NCI-H2171 (cell line): ENCODE data around the gene ETFA.
"Not testable (repeated sequence)": the region's sequence is repeated elsewhere in the genome, so short reads cannot be mapped to it uniquely, and the experiment has no call there.

Experiments
- DNase-seq: peaks from one replicate; lab custom pipeline; 2025; lab: John Stamatoyannopoulos, UW

ETFA gene

DNA sequence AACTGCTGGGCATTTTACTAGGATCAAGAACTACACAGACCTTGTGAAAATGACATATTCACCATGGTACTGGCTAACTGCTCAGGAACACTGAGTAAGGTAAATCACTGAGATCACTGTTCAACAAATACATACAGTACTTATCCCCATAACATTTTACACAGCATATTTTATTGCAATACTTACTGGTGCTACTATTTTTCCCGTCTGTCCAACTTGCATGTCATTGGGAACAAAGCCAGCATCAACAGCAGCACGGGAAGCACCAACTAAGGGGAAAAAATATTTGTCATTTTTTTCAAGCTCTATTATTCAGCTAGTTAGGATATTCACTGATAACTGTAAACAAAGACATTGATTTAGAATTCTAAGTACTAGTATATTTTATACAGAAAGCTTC is 37.0 kb downstream of the ETFA start:
- DNase-seq: no peak

DNA sequence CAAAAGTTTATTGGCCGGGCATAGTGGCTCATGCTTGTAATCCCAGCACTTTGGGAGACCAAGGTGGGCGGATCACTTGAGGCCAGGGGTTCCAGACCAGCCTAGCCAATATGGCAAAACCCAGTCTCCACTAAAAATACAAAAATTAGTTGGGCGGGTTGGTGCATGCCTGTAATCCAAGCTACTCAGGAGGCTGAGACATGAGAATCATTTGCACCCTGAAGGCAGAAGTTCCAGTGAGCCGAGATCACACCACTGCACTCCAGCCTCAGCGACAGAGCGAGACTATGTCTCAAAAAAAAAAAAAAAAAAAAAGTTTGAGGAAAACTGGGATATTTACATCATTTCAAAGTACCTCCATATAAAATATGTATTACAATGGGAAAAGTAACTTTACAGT is 40.4 kb downstream of the ETFA start:
- no peak for DNase-seq

DNA sequence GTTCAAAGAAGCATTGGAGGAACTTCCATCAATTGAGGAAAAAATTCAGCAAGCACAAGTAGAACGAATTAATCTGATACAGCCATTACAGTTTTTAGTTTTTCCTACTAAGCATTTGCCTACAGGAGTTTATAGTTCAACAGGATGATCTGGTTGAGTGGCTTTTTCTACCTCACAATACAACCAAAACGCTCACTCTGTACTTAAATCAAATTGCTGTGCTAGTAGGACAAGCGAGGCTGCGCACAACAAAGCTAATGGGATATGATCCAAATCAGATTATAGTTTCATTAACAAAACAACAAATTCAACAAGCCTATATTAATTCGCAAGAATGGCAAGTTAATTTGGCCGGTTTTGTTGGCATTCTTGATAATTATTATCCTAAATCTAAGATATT is 44.2 kb downstream of the ETFA start:
- DNase-seq: no peak

DNA sequence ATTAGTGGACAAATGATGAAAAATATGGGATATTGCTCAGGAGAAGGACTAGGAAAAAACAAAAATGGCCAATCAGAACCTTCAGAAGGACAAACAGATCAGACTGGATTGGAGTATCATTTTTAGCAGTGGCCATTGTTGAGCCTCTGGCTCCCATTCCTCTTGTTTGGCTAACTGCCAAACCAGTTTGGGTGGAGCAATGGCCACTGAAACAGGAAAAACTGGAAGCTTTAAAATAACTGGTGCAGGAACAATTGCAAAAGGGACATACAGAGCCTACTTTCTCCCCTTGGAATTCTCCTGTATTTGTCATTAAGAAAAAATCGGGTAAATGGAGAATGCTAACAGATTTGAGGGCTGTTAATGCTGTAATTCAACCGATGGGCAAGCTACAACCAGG is 45.5 kb downstream of the ETFA start:
- not testable (repeated sequence) for DNase-seq

DNA sequence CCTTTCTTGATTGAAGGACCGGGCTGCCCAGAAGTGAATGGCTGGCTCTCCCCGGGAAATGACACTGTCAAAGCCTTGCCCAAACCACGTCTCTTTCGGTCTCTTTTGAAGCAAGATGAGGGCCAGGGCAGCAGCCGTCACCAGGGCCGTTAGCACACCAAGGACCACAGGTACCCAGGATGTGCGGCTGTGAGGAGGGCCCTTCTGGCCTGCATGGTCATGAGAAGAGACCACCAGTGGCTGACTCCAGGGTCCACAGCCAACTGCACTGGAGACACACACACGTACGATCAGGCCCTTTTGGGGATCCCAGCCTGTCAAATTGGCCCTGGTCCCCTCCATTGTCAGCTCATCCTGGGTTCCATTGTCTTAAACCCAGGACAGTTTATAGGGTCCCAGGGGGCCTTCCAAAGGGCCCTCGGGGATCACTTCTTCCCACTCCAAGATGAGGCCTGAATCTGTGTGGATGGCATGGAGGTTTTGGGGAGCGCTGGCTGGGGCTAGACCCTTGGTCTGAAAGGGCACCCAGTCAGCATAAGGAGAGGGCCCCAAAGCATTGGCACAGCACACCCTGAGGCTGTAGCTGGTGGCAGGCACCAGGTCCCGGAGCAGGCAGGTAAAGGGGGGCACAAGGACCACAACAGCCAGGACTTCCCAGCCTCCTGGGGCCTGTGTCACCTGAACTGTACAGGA is 50.9 kb downstream of the ETFA start:
- no peak for DNase-seq

DNA sequence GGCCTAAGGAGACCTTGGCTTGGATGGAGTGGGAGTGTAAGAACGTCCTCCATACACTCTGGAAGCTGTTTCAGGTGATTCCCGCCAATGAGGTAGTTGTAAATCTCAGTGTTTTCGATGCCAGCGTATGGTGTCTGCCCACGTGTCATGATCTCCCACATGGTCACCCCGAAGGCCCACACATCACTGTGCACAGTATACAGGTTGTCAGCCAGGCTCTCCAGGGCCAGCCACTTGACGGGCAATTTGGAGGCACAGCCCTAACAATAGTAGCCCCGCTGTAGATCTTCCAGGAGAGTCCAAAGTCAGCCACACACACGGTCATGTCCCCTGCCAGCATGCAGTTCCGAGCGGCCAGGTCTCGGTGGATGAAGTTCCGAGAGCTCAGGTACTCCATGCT is 51.9 kb downstream of the ETFA start:
- DNase-seq: no peak

DNA sequence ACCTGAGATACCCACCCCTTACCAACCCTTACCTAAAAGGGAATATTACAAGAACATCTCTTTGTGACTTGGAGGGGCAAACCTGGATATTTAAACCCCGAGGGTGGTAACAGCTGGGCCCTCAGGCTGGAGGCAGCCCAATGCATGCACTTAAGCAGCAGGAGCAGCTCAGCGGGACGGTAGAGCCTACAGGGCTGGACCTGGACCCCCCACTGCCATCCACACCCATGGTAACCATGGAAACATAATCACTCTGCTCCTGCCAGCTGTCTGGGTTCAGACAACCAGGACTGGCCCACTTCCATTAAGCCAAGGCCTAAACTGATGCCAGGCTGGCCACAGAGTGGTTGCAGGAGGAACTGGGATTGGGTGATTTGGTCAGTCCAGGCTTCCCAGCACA is 52.8 kb downstream of the ETFA start:
- DNase-seq: no peak

DNA sequence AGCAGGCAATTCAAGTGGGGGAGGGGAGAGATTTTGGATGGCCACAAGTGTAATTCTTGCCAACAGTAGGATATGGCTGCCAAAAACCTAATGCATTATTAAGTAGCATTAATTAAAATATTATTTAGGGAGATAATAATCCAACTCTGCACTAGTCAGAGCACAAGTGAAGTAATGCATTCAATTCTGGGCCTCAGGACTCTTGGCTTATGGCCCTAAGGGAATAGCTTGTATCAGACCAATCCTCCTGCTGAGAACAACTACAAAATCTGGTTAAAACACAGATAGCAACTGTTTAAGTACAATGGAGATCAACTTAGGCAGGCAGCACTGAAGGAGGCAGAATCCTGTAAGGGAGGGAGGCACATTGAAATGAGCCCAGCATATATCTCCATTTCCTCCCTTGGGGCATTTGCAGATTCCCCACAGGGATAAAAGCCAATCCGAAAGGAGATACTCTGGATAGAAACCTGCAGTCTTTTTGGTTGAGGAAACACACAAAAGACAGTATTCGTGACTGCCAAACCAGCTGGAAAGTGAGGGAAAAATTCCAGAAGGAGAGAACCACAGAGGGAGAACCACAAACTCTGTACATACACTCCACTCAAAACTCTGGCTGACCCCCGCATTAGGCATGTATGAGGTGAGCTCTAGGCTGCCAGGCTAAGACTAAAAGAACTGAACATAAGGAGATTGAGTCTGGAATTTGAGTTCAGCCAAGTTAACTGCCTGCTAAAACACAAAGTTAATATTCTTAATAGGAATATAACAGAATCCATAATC is 57.4 kb downstream of the ETFA start:
- DNase-seq: peak; percentile 53

DNA sequence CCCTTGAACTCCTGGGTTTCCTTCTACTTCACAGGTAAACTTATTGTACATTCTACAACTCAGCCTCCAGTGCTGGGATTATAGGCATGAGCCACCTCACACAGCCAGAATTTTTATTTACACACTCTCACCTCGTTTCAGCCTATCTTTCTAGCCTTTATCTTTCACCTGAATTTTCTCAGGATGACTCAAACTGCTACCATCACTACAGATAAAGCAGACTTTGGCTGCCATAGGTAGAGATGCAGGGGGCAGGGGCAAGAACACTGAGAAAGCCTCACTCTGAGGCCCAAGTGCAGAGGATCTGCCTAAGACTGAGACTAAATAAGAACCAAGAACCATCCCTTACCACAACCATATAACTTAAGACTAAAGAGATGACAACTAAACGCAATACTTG is 59.0 kb downstream of the ETFA start:
- DNase-seq: no peak

DNA sequence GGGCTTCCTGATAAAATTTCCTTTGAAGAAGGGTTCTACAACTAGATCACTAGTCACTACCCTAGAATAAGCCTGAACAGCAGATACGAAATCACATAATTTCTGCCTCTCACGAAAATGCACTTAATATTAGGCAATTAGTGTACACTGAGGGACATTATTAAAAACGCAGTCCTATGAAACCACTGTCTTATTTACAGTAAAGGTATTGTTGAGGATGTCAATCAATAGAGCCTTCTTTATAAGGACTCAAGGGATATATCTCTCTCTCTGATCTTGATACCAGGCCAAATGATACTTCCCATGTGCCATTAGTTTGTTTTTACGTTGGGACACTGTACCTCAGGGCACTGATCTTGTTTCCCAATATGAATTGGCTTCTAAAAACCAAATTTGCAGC is 59.6 kb downstream of the ETFA start:
- no peak for DNase-seq

DNA sequence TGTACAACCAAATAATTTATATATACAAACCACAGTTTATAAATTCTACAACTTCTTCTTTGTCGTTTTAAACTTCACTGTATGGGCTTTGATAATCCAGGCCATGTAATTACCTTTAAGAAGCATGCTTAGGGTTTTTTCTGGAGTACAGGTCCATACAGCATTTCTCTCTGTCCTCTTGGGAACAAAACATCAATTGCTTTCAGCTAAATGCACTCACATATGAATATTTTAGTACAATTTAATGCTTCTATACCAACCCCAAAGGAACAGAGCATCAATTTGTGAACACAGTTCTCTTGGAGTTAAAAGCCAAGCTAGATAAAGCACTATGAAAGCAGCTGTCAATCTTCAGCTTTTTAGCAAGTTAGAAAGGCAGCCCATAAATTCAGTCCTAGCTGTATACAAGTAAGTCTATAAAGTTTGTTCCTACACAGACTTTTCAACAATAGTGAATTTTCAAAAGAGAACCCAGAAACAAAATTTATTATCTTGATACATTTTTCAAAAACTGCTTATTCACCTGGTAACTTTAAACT is 66.1 kb downstream of the ETFA start:
- no peak for DNase-seq

DNA sequence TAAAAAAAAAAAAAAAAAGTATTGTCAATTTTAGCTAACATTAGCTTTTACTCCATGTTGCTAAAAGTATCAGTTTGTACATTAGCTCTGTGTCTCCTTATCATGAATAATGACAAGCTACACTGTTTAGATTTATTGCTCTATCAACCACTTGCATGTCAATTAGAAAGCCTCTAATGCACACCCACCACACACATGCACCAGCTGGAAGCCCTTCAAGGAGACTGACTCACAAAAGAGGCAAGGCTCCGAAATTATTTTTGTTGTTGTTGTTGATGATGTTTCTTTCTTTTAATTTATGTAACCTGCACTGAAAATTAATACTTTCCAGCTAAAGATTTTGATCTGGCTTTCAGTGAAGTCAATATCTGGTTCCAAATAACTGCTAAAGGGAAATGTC is 71.5 kb downstream of the ETFA start:
- peak; percentile 15 for DNase-seq

DNA sequence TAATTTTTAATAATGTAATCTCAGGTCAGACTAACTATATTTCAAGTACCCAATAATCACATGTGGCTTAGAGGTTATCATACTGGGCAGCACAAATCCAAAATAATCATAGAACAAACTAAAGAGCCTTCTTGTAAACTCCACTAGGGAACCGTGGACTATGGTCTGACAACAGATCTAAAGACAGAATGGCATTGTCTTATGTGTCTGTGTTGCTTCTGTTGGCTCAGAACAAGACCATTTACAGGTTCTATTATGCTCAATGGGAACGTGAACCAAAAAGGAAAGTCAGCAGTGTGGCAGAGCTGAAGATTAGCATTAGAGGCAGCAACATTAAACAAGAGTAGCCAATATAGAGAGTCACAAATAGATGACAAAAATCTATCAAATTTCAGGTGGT is 74.9 kb downstream of the ETFA start:
- no peak for DNase-seq

DNA sequence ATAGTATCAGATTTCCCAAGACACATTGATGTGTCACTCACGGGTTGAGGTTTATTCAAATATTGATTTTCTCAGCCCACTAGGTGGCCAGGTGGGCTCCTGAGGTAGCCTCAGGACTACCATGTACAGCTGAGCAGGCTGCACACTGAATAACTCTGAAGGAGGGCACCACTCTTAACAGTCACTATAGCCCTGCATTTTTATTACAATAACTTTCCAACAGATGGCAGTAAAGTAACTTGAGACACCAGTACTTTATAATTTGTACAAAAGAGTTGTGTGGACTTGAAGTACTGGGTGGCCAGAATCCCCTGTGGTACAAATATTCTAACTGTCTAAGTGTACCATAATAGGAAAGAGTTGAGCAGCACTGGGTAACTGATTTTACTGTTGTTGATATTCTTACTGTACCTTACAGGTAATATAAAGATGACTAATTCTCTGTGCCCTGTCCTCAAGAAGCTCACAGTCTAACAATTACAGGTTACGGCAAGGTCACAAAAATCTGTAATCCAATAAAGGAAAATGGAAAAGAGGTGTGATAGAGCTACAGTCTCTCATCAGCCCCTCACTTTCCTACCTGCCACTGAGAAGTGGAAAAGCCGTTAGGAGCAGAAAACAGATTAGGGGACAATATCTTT is 76.0 kb downstream of the ETFA start:
- DNase-seq: peak; percentile 25

DNA sequence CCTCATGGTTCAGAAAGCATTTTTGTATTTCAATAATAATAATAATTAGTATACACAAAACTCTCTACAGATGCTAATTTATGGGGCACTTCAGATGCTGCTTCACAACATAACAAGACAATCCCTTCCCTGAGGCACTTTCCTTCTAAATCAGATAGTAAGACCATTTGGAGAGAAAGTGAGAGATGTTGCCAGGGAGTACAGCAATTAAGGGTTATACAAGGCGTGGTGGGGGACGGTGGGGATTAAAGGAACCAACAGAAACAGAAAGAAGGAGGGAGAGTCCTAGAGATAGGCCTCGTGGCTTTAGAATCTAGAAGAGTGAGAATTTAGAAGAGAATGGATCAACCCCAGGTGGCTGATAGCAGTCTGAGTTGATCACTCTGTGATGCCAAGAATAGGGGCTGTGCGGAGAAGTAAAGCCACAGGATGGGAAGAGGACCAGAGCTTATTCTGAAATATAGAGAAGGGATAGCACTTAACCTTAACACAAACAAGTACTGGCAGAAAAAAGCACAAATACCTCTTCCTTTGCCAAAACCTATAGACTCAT is 76.9 kb downstream of the ETFA start:
- no peak for DNase-seq

DNA sequence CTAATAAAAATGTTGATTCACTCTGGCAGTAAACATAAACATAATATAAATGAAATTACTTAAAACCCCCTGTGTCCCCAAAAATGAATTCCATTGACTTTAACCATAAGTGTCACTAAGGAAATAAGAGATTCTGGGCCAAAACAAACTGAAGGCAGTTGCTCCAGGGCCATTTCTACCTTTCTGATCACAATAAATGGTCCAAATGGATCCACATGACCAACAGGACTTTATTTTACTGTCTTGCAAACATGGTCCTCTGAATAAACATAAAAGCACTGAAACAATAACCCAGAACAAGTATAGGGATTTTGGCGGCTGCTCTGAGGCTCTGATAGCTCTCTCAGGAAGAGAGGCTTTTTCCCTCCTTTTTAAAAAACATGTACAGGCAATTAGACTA is 77.3 kb downstream of the ETFA start:
- no peak for DNase-seq

DNA sequence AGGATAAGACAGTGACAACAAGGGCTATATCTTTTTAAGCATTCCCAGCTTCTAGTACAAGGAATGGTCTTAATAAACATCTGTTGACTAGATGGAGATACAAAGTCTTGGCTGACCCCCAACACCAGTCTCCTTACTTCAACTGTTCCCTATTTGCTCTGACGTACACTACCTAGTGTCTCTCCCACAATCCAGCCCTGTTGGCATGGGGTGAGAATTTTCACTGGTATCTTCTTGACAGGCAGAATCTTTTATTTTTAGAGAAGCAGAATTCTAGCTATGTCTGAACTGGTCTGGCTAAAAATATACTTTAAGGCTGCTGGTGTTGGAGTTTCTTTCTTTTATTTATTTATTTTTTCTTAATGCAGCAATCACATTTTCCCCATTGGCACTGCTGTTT is 82.0 kb downstream of the ETFA start:
- DNase-seq: no peak

DNA sequence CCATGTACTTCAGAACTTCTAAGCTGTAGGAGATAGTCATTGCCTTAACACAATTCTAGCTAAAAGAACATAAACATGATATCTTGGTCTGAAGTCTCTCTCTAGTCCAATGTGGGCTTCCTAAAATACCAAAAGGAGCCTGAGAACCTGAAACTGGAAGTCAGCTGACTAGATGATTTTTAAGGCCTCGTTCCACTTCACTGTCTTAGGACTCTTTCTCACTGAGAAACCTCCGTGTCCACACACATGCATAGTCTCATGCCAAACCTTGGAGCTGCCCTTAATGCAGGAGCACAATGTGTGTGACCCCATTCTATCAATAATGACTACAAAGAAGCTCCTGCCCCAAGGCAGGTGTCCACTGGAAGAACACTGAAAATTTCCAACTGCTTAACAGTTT is 87.7 kb downstream of the ETFA start:
- no peak for DNase-seq

DNA sequence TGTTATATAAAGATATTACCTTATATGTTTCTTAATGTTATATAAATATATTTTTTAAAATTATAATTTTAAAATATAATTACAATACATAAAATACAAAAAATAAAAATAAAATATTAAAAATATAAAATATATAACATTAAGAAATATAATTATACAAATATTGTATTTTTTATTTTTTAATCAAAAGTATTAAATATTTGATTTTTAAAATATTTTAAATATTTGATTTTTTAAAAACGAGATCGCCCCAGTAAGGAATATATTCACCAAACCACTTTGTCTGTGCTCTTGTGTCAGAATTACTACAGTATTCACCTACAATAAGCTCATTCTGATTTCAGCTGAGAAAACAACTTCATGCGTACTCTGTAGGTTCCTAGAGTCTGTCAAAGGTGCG is 89.1 kb downstream of the ETFA start:
- DNase-seq: no peak

DNA sequence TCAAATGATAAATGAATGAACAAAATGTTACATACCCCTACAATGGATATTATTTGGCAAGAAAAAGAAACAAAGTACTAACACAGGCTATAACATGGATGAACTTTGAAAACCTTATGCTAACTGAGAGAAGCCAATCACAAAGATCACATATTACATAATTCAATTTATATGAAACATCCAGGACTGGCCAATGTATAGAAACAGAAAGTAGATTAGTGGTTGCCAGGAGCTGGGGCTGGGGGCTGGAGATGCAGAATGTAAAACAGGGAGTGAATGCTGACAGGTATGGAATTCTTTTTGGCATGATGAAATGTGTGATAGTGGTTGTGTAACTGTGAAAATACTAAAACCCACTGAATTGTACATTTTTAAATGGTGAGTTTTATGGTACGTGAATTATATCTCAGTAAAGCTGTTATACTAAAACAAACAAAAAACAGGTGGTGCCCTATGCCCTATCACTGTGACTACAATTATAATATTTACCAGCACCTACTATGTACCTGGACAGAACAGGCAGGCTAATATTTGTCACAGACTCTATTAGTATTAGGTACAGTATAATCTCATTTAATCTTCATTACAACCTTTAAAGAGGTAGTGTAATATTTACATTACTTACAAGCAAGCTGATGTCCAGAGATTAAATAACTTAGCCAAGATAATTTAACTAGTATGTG is 90.0 kb downstream of the ETFA start:
- no peak for DNase-seq

DNA sequence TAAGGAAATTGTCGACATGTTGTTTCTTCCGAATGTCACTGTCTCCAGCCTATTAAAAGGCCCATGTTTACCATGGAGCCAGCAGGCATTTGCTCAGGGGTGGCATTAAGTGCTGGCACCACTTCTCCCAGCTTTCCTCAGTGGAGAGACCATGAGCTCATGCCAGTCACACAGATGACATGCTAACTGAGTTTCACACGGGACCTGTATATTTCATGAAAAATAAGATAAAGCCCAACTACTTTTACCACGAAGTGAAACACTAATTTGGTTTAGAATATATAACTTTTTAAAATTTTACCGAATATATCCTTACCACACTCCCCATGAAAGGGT is 93.4 kb downstream of the ETFA start:
- DNase-seq: no peak
